NCI-H1694 (cell line): ENCODE measurements around the gene CCR3.

Experiments used
- DNase-seq: peaks from one replicate; lab custom pipeline; 2025; lab: John Stamatoyannopoulos, UW

The CCR3 gene

GRCh38 chr3:46221938-46222337 is 20.3 kb upstream of the CCR3 start:
- DNase-seq: no peak

GRCh38 chr3:46222435-46223161 is 19.7 kb upstream of the CCR3 start:
- DNase-seq: no peak

GRCh38 chr3:46228260-46229242 is 13.7 kb upstream of the CCR3 start:
- DNase-seq: no peak

GRCh38 chr3:46231323-46231722 is 10.9 kb upstream of the CCR3 start:
- DNase-seq: no peak

GRCh38 chr3:46233194-46233593 is 9.1 kb upstream of the CCR3 start:
- DNase-seq: no peak

- DNase-seq: no peak
These were observed 6.8 kb upstream of the CCR3 start for GRCh38 chr3:46235425-46235824.

GRCh38 chr3:46236294-46237054 is 5.8 kb upstream of the CCR3 start:
- DNase-seq: no peak

- no peak for DNase-seq
These were observed 3.9 kb upstream of the CCR3 start for GRCh38 chr3:46238386-46238785.

- DNase-seq: no peak
These were observed 2.8 kb upstream of the CCR3 start for GRCh38 chr3:46239301-46239938.

- no peak for DNase-seq
These were observed 2.3 kb upstream of the CCR3 start for GRCh38 chr3:46239952-46240351.

GRCh38 chr3:46243560-46243959 is 1.3 kb downstream of the CCR3 start:
- DNase-seq: no peak

- no peak for DNase-seq
These were observed 2.9 kb downstream of the CCR3 start for GRCh38 chr3:46245146-46245545.

GRCh38 chr3:46252980-46253379 is 10.7 kb downstream of the CCR3 start:
- DNase-seq: no peak

GRCh38 chr3:46258525-46258924 is 16.3 kb downstream of the CCR3 start:
- no peak for DNase-seq

- no peak for DNase-seq
These were observed 19.8 kb downstream of the CCR3 start for GRCh38 chr3:46261926-46262594.

- no peak for DNase-seq
These were observed 21.7 kb downstream of the CCR3 start for GRCh38 chr3:46264002-46264401.

- no peak for DNase-seq
These were observed 24.3 kb downstream of the CCR3 start for GRCh38 chr3:46266598-46266997.

GRCh38 chr3:46269556-46269955 is 27.3 kb downstream of the CCR3 start:
- DNase-seq: no peak

- no peak for DNase-seq
These were observed 28.2 kb downstream of the CCR3 start for GRCh38 chr3:46270474-46270873.

- DNase-seq: no peak
These were observed 29.0 kb downstream of the CCR3 start for GRCh38 chr3:46271209-46271745.

GRCh38 chr3:46272028-46272451 is 29.8 kb downstream of the CCR3 start:
- no peak for DNase-seq
